Loucy (cell line): Measurements from ENCODE around the gene SCUBE2.

Experiments
- CTCF ChIP-seq: fragments of 200-600 bp; sonication (generic); conservative IDR thresholded peaks from 2 replicates; pipeline ENCODE4 v1.5.1; 2014; ENCODE audit warnings: mild to moderate bottlenecking, antibody characterized with exemption, low read length
- EZH2phosphoT487 ChIP-seq: fragments of 200-600 bp; IDR thresholded peaks from 2 replicates; pipeline ENCODE4 v1.6.1; 2018; ENCODE audit warnings: antibody characterized with exemption, mild to moderate bottlenecking, moderate library complexity, borderline replicate concordance

GRCh38 chr11:9059406-9059805 is 32.0 kb downstream of the SCUBE2 start:
- TF ChIP-seq CTCF = no peak
- TF ChIP-seq EZH2phosphoT487 = no peak
